GM10847 (cell line): ENCODE results near the gene ACOT6.

Experiments
- POLR2A ChIP-seq: IDR thresholded peaks from 2 replicates; pipeline ENCODE4 v1.6.1; 2011; ENCODE audit not compliant: insufficient read length; ENCODE audit errors: extremely low read depth

ACOT6 gene

DNA sequence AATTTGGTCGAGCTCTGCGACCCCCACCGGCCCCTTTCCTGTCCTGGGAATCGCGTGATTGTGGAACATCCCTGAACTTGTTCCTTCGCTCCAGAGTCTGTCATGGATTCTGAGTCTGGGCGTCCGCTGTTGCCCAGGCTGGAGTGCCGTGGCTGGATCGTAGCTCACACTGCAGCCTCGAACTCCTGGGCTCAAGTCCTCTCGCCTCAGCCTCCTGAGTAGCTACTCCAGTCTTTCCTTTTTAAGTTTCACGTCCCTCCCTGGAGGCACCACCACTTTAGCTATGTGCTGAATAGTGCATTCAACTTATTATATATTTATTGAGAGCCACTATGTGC lies 698 bp downstream of the ACOT6 start:
- TF ChIP-seq POLR2A: no peak

- TF ChIP-seq POLR2A: no peak
Measured at GRCh38 chr14:73613419-73613963, 1.2 kb downstream of the ACOT6 start.

DNA sequence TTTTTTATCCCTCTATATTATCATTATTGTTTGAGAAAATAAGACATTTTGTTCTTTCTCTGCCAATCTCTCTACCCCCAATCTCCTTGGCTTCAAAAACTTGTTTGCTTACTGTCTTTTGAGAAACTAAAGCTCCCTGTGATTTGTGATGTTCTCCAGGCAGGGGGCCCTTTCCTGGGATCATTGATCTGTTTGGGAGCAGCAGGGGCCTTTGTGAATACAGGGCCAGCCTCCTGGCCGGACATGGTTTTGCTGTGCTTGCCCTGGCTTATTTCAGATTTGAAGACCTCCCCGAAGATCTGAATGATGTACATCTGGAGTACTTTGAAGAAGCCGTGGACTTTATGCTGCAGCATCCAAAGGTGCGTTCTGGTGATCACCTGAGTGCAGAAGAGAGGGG lies 4.5 kb downstream of the ACOT6 start:
- no peak for TF ChIP-seq POLR2A

- no peak for TF ChIP-seq POLR2A
Measured at GRCh38 chr14:73619524-73619923, 7.2 kb downstream of the ACOT6 start.

GRCh38 chr14:73620268-73620667 lies 8.0 kb downstream of the ACOT6 start:
- TF ChIP-seq POLR2A: no peak

DNA sequence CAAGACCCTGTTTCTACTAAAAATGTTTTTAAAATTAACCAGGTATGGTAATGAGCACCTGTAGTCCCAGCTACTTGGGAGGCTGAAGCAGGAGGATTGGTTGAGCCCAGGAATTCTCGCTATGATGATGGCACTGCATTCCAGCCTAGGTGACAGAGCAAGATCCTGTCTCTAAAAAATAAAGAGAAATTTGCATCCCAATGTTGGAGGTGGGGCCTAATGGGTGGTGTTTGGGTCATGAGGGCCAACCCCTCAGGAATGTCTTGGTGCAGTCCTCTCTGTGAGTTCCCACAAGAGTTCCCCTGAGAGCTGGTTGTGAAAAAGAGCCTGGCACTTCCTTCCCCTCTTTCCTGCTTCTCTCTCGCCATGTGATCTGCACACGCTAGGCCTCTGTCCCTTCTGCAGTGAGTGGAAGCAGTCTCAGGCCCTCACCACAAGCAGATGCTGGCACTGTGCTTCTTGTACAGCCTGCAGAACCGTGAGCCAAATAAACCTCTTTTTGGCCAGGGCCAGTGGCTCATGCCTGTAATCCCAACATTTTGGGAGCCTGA lies 11.3 kb downstream of the ACOT6 start:
- TF ChIP-seq POLR2A: no peak

GRCh38 chr14:73625706-73626105 lies 13.4 kb downstream of the ACOT6 start:
- no peak for TF ChIP-seq POLR2A

- TF ChIP-seq POLR2A: no peak
Measured at GRCh38 chr14:73627151-73627558, 14.8 kb downstream of the ACOT6 start.

GRCh38 chr14:73630009-73630780 lies 17.9 kb downstream of the ACOT6 start:
- no peak for TF ChIP-seq POLR2A

DNA sequence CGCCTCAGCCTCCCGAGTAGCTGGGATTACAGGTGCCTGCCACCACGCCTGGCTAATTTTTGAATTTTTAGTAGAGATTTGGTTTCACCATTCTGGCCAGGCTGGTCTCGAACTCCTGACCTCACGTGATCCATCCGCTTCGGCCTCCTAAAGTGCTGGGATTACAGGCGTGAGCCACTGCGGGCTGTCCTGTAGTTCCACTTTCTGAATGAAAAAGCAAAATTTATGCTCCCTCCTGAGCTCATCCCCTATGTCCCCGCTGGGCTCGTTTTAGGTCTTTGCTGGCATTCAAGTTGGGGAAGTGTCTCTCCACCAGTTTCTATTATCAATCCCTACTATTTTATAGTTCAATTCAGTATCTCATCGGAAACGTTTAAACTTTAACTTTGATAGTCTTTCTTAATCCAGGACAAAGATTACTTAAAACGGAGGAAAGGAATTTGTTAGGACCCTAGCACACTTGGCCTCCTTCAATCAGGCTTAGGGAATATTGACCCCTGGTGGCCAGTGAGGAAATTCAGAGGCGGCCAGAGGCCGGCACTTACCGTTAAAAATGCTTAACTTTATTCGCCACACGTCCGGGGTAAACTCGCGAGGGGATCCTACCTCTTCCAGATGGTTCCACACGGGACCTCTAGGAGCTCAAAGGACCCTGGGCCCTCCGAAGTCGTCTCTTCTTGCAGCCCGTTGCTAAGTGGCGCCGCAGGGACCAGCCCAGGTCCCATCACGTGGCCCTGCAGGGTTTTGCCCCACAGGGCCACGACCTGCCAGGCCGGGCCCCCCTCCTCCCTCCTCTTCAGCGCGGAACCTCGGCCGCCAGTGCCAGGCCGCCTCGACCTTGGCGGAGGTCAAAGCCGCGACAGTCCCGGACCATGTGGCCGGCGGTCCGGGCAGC lies 21.0 kb downstream of the ACOT6 start:
- TF ChIP-seq POLR2A: no peak

DNA sequence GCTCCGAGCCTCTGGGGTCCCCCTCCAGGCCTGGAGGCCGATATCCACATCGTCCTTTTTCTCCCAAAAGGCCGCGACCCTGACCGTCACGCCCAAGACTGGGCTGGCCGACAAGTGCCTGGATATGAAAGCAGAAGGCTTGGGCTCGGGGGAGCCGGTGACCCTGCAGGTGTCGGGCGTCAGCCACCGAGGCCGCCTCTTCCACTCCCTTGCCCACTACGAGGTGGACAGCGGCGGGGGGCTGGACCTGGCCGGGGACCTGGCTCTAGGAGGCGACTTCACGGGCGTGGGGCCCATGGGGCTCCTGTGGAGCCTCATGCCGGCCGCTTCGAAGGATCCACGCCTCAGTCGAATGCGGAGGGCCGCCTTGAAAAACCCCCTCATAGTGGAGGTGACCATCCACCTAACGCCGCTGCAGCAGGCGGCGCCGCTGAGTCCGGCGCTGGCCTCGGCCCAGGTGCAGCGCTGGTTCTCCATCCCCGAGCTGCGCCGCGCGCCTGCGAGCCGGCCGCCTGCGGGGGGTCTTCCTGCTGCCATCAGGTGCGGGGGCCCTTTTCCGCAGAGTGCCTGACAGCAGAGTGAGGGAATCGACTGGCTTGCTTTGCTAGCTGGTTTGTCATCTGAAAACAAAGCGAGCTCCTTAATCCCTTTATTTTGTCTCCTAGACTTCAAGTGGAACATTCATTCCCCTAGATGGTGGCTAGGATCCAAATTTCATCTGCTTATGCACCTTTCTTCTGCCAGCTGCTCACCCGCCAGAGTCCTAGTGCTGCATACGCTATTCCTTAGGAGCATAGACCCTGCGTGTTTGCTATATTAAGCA lies 21.9 kb downstream of the ACOT6 start:
- no peak for TF ChIP-seq POLR2A

DNA sequence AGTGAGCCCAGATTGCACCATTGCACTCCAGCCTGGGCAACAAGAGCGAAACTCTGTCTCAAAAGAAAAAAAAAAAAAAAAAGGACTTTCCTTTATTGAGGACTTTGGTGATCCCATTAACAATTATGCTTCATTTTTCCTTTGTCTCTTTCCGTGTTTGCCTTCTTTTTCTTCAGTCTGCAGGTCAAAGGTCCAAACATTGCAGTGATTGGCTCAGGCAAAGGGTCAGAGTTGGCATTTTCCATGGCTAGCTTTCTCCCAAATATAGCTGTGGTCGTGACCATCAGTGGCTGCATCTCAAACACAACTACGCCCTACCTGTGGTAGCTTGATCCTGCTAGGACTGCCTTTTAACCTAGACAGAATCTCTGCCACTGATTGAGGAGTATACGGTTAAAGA lies 25.5 kb downstream of the ACOT6 start:
- no peak for TF ChIP-seq POLR2A

DNA sequence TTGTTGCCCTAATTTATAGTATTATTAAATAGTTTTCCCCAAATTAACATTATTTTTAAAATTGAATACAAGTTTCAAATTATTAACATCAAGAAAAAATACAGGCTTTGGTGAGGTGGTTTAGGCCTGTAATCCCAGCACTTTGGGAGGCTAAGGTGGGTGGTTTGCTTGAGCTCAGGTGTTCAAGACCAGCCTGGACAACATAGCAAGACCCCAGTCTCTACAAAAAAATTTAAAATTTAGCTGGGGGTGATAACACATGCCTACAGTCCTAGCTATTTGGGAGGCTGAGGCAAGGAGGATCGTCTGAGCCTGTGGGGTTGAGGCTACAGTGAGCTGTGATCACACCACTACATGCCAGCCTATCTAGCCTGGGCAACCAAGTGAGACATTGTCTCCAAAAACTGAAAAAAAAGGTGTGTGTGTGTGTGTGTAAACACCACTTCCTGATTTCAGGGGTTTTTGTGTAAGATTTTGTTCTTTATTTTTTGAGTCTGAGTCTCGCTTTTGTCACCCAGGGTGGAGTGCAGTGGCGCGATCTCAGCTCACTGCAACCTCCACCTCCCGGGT lies 28.6 kb downstream of the ACOT6 start:
- no peak for TF ChIP-seq POLR2A

GRCh38 chr14:73644531-73645247 lies 32.4 kb downstream of the ACOT6 start, which contains the start of gene DNAL1:
Gene DNAL1 (plus strand): TSS chr14:73644986. CDS start chr14:73645040, 54 bp downstream.
- TF ChIP-seq POLR2A: peak; percentile 88

DNA sequence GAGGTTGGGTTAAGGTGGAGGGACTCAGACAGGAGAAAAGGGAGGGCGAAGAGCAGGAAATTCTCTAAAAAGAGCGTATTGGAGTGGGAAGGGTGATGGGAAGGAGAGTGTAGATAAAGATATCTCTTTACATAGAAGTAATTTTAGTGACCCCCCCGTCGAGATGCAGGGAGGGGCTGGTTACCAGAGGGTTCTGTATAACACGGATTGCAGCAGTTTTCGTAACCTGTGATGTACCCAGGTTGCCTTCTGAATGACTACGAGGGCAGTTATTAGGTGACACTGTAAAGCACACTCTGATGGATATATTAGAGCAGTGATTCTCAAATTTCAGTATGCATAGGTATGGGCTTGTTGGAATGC lies 32.9 kb downstream of the ACOT6 start:
- no peak for TF ChIP-seq POLR2A
